GM13977 (cell line): ENCODE measurements around the gene EVI2B.
"Not testable (repeated sequence)": the region's sequence is repeated elsewhere in the genome, so short reads cannot be mapped to it uniquely, and the experiment has no call there.

ENCODE experiments used
- DNase-seq: peaks from one replicate; pipeline ENCODE4 v3.0.0; 2012; ENCODE audit warnings: low spot score
- in situ Hi-C: fragments of 300-500 bp; cut with MboI; formaldehyde crosslinking; loops from one replicate; pipeline ENCODE4 v1.12.0; 2022; ENCODE audit warnings: low sequenced_read_pairs, low pct_unique_long_range_greater_than_20kb, mixed read lengths, inconsistent platforms; ENCODE audit not compliant: unreplicated experiment
- TF ChIP-seq, protein P1 (sequence below): IDR thresholded peaks from 2 replicates; pipeline ENCODE4 v1.5.1; 2012; ENCODE audit warnings: mild to moderate bottlenecking, control low read depth; ENCODE audit not compliant: insufficient read depth; ENCODE audit errors: extremely low read depth, missing control alignments

Gene EVI2B, protein sequence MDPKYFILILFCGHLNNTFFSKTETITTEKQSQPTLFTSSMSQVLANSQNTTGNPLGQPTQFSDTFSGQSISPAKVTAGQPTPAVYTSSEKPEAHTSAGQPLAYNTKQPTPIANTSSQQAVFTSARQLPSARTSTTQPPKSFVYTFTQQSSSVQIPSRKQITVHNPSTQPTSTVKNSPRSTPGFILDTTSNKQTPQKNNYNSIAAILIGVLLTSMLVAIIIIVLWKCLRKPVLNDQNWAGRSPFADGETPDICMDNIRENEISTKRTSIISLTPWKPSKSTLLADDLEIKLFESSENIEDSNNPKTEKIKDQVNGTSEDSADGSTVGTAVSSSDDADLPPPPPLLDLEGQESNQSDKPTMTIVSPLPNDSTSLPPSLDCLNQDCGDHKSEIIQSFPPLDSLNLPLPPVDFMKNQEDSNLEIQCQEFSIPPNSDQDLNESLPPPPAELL

DNA sequence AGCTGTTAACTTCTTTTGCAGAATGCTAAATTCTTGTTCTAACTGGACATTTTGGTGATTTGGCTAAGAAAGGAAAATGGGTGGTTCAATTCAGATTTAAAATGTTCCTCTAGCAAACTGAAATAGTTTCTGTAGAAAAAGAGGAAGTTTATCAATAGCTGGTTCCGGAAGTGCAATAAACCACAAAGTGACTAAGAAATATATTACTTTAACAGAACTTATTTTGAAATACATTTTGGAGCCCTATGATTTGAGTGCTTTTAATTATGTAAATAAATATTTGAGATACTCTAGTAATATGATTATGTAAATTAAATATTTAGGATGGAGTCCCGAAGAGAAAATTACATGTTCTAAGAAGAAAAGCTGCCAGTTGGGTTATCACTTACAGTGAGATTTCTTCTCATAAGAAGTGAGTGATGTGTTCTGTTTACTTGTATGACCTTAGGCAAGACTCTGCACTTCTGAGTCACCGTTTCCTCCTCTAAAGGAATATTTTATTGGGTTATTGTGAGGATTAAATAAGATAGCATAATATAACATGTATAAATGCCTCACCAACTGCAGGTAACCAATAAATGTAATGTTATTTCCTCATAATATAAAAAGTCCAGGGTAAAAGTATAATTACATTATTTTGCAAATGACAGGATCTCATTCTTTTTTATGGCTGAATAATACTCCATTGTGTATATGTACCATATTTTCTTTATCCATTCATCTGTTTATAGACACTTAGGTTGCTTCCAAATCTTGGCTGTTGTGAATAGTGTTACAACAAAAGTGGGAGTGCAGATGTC is at the start of gene EVI2B:
EVI2B (minus strand) TSS at position 73 of the 800 bp plus-strand sequence. CDS start 8,445 bp downstream, outside the sequence.
- in situ Hi-C loops: no loop called here
- DNase-seq: no peak
- TF ChIP-seq, protein P1, sequence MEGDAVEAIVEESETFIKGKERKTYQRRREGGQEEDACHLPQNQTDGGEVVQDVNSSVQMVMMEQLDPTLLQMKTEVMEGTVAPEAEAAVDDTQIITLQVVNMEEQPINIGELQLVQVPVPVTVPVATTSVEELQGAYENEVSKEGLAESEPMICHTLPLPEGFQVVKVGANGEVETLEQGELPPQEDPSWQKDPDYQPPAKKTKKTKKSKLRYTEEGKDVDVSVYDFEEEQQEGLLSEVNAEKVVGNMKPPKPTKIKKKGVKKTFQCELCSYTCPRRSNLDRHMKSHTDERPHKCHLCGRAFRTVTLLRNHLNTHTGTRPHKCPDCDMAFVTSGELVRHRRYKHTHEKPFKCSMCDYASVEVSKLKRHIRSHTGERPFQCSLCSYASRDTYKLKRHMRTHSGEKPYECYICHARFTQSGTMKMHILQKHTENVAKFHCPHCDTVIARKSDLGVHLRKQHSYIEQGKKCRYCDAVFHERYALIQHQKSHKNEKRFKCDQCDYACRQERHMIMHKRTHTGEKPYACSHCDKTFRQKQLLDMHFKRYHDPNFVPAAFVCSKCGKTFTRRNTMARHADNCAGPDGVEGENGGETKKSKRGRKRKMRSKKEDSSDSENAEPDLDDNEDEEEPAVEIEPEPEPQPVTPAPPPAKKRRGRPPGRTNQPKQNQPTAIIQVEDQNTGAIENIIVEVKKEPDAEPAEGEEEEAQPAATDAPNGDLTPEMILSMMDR: no peak

DNA sequence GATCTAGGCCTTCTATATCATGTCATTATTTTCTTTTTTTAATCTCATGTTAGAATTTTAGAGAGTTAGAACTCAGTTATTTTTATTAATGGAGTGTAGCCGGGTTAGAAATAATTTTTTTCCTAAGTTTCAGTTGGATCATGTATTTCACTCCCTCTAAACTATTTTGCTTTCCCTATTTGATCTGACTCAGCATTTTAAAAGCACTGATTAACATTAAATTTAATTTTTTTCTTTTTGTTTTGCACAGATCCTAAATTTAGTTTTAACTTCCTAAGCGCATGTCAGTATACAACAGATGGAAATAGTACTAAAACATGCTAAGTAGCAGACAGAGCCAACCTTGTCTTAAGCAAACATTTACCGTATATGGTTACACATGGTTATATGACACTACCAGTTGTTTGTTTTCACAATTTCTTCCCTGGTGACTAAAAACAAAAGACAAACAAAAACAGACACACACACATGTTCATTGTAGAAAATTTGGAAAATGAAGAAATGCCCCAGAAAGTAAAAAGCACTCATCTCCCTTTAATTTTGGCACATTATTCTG is 44.1 kb upstream of the EVI2B start:
- in situ Hi-C loops: no loop called here
- no peak for DNase-seq
- TF ChIP-seq, protein P1: no peak

DNA sequence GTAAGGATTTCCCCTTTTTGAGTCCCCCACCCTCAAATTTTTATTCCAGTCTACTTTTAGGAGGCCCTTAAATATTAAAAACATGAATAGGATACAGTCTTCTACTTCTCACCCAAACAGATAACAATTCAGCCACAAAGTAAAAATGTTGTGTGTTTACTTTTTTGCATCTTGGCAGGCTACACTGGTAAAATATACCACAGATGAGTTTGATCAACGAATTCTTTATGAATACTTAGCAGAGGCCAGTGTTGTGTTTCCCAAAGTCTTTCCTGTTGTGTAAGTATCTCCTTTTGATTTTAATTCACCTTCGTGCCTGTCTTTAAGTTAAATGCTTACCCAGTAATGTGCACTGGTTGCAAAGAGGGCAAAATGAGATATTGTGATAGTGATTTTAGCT is 43.2 kb upstream of the EVI2B start:
- DNase-seq: no peak
- TF ChIP-seq, protein P1: no peak
- in situ Hi-C loops: no loop called here

DNA sequence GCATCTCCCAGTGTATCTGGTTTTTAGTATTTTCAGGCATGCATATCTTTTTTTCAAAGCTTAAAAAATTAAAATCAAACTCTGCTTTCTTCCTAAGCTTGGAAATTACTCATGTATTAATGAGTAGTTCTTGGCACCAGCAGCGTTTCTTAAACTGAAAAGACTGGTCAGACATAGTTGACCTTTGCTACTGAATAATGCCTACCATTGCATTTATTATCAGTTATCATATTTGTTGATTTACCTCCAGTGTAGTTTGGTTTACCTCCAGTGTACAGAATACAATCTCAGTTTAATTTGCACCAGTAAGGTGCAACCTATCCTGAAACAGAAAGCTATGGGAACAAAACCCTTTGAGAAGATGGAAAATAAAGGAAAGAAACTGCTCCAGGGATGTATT is 42.1 kb upstream of the EVI2B start:
- DNase-seq: no peak
- TF ChIP-seq, protein P1: no peak
- in situ Hi-C loops: no loop called here

DNA sequence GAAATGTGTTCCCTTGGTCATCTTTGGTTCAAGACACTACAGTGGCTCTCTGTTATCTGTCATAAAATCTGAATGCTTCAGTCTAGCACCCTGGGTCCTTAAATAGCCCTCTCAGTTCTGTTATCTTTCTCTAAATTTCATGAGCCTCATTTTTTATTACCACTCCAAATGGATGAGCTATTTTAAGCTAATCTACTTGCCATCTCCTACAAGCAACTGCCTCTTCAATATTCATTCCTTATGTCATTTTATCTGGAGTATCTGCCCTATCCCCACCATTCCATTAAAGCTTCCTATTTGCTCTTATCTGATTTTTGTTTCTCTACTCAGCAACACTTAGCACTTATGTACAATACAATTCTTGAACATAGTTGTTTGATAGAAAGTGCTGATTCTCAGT is 35.6 kb upstream of the EVI2B start:
- TF ChIP-seq, protein P1: no peak
- DNase-seq: no peak
- in situ Hi-C loops: no loop called here

DNA sequence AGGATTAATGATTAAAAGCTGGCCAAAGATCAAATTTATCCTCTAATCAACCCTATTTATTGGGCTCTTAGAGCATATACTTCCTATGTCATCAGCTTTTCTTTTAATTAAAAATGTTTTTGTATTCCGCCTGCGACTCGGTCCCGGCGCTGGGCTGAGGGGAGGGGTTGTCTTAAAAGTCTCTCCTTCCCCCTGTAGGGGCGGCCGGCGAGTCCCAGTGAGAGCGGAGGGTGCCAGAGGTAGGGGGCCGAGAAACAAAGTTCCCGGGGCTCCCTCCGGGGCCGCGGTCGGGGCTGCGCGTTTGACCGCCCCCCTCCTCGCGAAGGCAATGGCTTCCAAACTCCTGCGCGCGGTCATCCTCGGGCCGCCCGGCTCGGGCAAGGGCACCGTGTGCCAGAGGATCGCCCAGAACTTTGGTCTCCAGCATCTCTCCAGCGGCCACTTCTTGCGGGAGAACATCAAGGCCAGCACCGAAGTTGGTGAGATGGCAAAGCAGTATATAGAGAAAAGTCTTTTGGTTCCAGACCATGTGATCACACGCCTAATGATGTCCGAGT is 31.4 kb upstream of the EVI2B start:
- in situ Hi-C loops: not testable (repeated sequence)

More for the DNA sequence above, 31.4 kb upstream of the EVI2B start:
- not testable (repeated sequence) for DNase-seq
